ENCODE results near the gene ZHX3. TPM values are rescaled to one million over a fixed set of nuclear protein-coding genes. Genes with fewer than 3 reads are reported as not detected.

The ZHX3 gene
- total and polyA plus RNA-seq, 8 donors, result 6.6 to 59.3 (median 18.7) TPM

DNA sequence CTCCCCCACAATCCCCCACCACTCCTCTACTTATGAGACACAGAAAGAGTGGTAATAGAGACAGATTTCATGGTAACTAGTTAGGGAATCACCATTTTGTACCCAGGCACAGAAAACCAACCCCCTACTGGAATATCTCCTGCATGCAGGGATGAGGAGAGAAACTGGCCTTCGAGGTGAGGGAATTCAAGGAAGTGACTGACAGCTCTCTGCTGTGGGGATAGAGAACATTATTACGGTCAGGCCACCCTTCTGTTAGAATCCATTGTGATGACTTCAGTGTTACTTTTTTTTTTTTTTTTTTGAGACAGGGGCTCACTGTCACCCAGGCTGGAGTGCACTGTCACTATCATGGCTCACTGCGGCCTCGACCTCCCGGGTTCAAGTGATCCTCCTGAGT is 9.6 kb upstream of the ZHX3 start:
- Histone ChIP-seq H3K9me3 (no peaks in the 10 kb centered on the region), H3K27me3 (no peaks in the 10 kb centered on the region), H3K27ac (no peak overlapping the region), H3K4me3 (no peak overlapping the region), H3K4me1 (peaks cover 0 to 19% (median 8%) of the 10 kb centered on the region in 4 donors), H3K36me3 (no peaks in the 10 kb centered on the region)
- intact Hi-C loops (cut with DNase I; ENCODE audit: low total_unique reads), result no loop called here
- DNase-seq, result no peak
- TF ChIP-seq, protein P1, sequence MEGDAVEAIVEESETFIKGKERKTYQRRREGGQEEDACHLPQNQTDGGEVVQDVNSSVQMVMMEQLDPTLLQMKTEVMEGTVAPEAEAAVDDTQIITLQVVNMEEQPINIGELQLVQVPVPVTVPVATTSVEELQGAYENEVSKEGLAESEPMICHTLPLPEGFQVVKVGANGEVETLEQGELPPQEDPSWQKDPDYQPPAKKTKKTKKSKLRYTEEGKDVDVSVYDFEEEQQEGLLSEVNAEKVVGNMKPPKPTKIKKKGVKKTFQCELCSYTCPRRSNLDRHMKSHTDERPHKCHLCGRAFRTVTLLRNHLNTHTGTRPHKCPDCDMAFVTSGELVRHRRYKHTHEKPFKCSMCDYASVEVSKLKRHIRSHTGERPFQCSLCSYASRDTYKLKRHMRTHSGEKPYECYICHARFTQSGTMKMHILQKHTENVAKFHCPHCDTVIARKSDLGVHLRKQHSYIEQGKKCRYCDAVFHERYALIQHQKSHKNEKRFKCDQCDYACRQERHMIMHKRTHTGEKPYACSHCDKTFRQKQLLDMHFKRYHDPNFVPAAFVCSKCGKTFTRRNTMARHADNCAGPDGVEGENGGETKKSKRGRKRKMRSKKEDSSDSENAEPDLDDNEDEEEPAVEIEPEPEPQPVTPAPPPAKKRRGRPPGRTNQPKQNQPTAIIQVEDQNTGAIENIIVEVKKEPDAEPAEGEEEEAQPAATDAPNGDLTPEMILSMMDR (IDR thresholded peaks at IDR 0.05), result no peak
- TF ChIP-seq POLR2AphosphoS5 (IDR thresholded peaks at IDR 0.05) (no peak), POLR2A (IDR thresholded peaks at IDR 0.05) (no peak)
- WGBS, 5 donors, result 83 to 91% (median 88%) methylated on average over 5 of the region's 5 CpGs

DNA sequence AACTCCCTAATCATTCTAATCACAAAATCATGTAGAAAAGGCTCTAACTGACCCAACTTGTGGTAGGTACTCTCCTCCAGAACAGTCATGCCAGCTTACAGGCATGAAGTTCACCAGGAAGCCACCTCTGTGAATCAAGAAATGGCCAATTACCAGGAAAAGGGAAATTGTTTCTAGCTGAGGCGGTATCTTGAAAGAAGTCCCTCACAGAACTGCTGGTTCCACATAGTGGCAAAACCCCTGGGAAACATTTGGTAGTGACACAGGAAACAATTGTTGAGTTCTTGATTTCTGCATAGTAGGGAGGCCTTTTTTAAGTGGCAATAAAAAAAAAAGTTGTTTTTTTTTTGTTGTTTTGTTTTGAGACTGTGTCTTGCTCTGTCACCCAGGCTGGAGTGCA is 3.4 kb upstream of the ZHX3 start:
- Histone ChIP-seq H3K27me3 (no peaks in the 10 kb centered on the region), H3K4me1 (peaks cover 10 to 26% (median 16%) of the 10 kb centered on the region in 4 donors), H3K27ac (peak overlapping the region in 4 of 5 donors; percentile 39 to 77 (median 65)), H3K4me3 (no peak overlapping the region), H3K9me3 (no peaks in the 10 kb centered on the region), H3K36me3 (no peaks in the 10 kb centered on the region)
- 84 to 94% (median 88%) methylated on average over 1 of the region's 1 CpG for WGBS, 5 donors
- TF ChIP-seq EP300 (IDR thresholded peaks at IDR 0.05) (no peak), POLR2A (IDR thresholded peaks at IDR 0.05) (no peak), POLR2AphosphoS5 (IDR thresholded peaks at IDR 0.05) (no peak)
- TF ChIP-seq, protein P1 (IDR thresholded peaks at IDR 0.05), result no peak
- no peak for DNase-seq
- intact Hi-C loops (cut with DNase I; ENCODE audit: low total_unique reads), result no loop called here

DNA sequence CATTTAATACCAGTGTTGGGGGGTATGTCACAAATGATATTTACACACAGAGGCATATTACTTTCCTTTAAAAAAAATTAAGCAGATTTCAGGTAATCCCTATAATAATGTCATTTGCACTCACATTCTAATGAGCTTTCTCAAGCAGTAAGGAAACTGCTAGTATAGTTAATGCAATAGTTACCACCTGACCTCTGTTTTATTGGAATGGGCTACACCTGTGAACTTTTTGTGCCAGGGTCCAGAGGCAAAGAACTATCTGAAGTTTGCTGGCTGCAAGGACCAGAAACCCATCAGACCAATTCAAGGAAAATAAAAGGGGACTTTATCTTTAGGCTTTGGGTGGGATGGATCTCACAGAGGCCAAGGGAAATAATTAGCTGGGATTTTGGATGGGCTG is 2.9 kb upstream of the ZHX3 start:
- intact Hi-C loops (cut with DNase I; ENCODE audit: low total_unique reads), result no loop called here
- DNase-seq, result no peak
- no peaks in the 10 kb centered on the region for H3K9me3 ChIP-seq
- H3K27me3 ChIP-seq, result no peaks in the 10 kb centered on the region
- H3K27ac ChIP-seq, result peak overlapping the region in 1 of 5 donors; percentile 64
- no peaks in the 10 kb centered on the region for H3K36me3 ChIP-seq
- no peak overlapping the region for H3K4me3 ChIP-seq
- H3K4me1 ChIP-seq, result peaks cover 10 to 31% (median 20%) of the 10 kb centered on the region in 4 donors
- TF ChIP-seq EP300 (IDR thresholded peaks at IDR 0.05) (no peak), POLR2A (IDR thresholded peaks at IDR 0.05) (no peak), POLR2AphosphoS5 (IDR thresholded peaks at IDR 0.05) (no peak)
- TF ChIP-seq, protein P1 (IDR thresholded peaks at IDR 0.05), result no peak

DNA sequence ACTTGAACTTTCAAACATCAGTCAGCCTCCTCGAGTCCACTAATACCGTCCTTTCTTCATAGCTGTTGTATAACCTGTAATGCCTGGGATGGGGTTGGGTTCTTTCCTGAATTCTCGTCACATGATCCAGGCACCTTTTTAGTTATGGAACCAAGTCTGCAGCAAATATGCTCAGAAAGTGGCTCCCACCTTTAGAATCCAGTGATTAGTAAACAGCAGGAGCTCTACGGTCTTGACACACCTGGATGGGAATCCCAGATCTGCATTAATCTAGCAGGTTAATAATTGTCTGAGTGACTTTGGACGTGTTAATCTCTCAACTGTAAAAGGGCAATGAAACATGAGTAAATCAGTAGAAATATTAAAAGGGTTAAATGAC is 729 bp upstream of the ZHX3 start:
- Histone ChIP-seq H3K4me3 (peak overlapping the region; percentile 62 to 90 (median 82)), H3K27me3 (no peaks in the 10 kb centered on the region), H3K36me3 (no peaks in the 10 kb centered on the region), H3K9me3 (no peaks in the 10 kb centered on the region), H3K4me1 (peaks cover 10 to 44% (median 27%) of the 10 kb centered on the region in 4 donors), H3K27ac (peak overlapping the region; percentile 29 to 92 (median 77))
- peak in 1 of 2 donors; percentile 45 for DNase-seq
- TF ChIP-seq POLR2AphosphoS5 (IDR thresholded peaks at IDR 0.05), result no peak
- TF ChIP-seq, protein P1 (IDR thresholded peaks at IDR 0.05), result no peak
- TF ChIP-seq EP300 (IDR thresholded peaks at IDR 0.05), result no peak
- no peak for TF ChIP-seq POLR2A (IDR thresholded peaks at IDR 0.05)
- 20 to 42% (median 26%) methylated on average over 5 of the region's 5 CpGs for WGBS, 5 donors
- intact Hi-C loops (cut with DNase I; ENCODE audit: low total_unique reads), result no loop called here

Data from stomach (tissue), 9 donors.